C4-2B (cell line): ENCODE data around the gene NSD2.

Experiments used
- H3K27ac ChIP-seq: fragments of 450-650 bp; 2 replicates; pipeline ENCODE4 v1.5.1; 2017
- ZFX ChIP-seq: fragments of 450-650 bp; IDR thresholded peaks from 2 replicates; pipeline ENCODE4 v1.6.1; 2017
- TF ChIP-seq, protein P1 (sequence below): fragments of 450-650 bp; conservative IDR thresholded peaks from 2 replicates; pipeline ENCODE4 v1.5.1; 2017; ENCODE audit warnings: mild to moderate bottlenecking

The NSD2 gene

DNA sequence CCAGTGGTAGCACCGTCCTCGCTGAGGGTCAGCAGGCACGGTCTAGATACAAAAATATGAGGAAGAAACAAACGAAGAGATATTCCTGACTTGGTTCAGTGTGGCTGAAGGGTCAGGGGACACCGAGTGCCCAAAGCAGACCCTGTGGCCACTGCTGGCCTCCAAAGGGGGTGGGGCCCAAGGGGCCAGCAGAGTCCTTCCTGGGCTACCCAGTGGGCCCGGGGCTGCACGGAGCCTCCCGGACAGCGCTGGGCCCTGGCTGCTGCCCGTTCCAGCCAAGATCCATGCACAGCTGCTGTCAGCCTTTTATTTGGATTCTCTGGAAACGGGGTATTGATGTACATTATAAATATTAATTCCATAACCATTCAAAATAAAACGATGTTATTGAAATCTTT, 117.1 kb downstream of the NSD2 start:
- no peak for TF ChIP-seq ZFX
- TF ChIP-seq, protein P1, sequence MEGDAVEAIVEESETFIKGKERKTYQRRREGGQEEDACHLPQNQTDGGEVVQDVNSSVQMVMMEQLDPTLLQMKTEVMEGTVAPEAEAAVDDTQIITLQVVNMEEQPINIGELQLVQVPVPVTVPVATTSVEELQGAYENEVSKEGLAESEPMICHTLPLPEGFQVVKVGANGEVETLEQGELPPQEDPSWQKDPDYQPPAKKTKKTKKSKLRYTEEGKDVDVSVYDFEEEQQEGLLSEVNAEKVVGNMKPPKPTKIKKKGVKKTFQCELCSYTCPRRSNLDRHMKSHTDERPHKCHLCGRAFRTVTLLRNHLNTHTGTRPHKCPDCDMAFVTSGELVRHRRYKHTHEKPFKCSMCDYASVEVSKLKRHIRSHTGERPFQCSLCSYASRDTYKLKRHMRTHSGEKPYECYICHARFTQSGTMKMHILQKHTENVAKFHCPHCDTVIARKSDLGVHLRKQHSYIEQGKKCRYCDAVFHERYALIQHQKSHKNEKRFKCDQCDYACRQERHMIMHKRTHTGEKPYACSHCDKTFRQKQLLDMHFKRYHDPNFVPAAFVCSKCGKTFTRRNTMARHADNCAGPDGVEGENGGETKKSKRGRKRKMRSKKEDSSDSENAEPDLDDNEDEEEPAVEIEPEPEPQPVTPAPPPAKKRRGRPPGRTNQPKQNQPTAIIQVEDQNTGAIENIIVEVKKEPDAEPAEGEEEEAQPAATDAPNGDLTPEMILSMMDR: no peak
- no peak overlapping the region for H3K27ac ChIP-seq

DNA sequence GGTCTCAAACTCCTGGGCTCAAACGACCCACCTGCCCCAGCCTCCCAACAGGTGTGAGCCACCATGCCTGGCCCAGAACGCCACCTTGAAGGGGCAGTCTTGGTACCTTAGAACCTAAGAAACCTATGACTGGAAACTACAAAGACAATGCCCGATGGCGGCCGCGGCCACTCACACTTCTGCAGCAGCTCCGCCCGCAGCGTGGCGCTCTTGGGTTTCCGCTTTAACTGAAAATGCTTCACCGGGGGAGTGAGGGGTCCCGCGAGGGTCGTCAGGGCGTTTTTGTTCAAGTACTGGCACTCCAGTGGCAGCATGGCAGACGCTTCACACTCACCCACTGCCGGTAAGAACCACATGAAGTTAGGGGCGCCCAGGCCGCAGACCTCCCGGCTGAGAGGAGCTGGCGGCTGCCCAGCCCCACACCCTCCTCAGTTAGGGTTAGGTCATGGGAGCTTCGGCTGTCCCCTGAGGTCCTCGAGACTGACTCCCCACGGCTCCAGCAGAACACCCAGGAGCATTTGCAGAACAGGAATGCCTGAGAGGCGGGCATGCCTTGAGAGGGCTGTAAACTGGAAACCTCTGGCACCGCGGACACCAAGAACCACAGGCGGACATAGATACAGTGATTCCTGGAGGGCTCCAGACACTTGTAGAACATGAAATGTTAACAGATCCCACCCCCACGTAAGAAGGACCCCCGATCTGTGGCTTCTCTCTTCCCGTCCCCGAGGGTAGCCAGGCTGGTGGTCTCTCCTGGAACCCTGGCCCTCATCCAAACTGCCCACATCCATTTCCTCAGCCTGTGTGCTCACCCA, 118.5 kb downstream of the NSD2 start:
- H3K27ac ChIP-seq: no peak overlapping the region
- TF ChIP-seq, protein P1: no peak
- no peak for TF ChIP-seq ZFX

DNA sequence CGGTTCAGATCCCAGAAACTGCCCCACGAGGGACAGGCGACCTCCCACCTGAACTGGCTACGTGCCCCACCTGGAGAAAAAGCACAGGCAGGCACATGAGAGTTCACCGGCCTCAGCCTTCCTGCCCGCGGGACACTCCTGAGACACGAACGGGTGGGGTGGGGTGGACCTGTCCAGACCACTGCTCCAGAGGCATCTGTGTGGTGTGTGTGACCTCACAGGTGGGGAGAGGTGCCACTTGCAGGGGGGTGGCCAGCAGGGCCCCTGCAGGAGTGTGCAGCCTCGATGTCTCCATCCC, 119.1 kb downstream of the NSD2 start:
- H3K27ac ChIP-seq: no peak overlapping the region
- TF ChIP-seq, protein P1: no peak
- TF ChIP-seq ZFX: no peak

DNA sequence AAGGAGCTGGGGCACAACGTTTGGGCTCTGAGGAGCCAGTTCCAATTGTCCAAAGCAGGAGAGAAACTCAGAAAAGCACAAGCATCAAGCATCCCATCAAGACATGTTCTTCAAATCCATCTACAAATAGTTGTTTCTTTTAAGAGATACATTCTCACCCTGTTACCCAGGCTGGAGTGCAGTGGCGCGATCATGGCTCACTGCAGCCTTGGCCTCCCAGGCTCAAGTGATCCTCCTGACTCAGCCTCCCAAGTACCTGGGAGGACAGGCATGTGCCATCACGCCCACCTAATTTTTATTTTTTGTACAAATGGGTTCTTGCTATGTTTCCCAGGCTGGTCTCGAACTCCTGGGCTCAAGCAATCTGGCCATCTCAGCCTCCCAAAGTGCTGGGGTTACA, 119.5 kb downstream of the NSD2 start:
- no peak overlapping the region for H3K27ac ChIP-seq
- no peak for TF ChIP-seq ZFX
- TF ChIP-seq, protein P1: no peak

DNA sequence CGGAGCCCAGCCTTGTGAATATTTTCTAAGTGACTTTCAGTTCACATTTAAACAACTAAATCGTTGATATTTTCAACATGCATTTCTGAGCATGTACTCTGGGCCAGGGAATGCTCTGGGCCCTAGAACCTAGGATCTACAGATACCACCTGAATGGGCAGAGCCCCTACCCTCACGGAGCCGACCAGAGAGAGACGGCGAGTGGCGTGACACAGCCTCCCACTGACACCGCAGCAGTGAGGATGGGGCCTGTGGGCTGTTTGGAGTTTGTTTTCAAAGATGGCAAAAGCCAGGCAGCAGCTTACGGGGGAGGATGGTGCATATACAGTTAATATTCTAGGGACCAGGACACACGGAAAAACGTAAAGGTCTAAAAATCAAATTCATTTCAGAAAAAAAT, 119.9 kb downstream of the NSD2 start:
- no peak overlapping the region for H3K27ac ChIP-seq
- no peak for TF ChIP-seq ZFX
- TF ChIP-seq, protein P1: no peak

DNA sequence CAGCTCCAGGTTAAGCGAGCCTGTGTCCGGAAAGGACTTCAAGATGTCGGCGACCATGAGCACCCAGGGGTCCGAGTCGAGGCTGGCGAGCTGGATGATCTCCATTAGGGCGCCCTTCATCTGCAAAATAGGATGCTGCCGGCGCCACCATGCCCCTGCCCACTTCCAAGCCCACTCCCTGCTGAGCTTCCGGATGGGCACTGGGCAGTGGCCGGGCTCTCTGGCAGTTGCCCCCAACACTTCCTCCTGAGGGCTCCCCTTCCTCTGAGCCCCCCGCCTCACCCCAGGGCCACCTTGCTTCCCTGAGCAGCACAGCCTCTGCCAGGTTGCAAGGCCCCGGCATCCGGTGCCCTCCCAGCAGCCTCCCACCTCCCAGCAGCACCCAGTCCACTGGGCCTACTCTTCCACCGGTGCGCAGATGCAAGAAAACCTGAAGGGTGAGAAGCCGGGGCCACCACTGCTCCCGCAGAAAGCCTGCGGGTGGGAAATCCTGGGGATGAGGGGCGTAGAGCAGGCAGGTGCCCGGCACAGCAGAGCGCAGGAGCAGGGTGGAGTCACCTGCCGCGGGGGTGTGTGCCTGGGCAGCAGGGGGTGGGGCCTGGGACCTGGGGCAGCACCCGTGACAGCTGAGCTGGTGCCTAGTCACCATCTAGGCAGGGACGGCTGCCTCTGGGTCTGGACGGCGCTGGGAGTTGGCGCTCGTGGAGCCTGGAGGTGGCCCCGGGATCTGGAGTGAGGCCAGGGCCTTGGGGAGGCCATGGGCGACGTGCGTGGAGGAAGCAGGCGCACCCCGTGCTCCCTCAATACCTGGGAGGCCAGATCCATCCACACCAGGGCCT, 120.6 kb downstream of the NSD2 start:
- no peak overlapping the region for H3K27ac ChIP-seq
- TF ChIP-seq, protein P1: no peak
- TF ChIP-seq ZFX: no peak

DNA sequence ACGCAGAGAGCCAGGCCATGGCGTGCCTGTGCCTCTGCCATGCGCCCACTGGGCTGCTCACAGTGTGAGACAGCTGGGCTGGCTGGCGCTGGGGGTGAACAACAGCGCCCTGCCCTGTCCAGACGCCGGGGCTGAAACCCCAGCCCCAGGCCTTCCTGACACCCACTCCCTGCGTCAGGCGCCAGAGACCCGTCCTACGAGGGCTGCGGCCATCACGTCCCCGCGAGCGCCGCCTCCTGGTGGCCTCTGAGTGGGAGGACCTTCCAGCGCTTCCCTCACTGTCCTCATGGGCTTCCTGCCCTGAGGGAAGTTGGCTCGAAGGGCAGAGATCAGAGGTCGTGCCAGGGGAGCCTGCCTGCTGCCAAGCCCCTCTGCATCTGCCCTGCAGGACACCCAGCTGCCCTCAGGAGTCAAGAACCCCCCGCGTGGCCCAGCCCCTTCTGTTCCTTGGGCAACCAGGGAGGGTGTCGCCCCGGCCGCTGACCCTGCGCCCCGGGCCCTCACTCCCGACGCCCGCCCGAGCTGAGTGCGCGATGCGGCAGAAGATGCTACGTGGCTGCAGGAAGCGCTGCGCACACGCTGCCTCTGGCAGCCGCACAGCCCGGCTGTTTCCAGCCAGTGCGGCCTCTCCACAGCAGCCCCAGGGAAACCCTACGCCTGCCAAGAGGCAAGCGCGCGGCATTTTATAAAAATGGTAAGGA, 121.4 kb downstream of the NSD2 start:
- no peak overlapping the region for H3K27ac ChIP-seq
- TF ChIP-seq ZFX: no peak
